Fibroblast of the aortic adventitia (primary cell): ENCODE data around the gene BMP6. TPM values are rescaled to one million over a fixed set of nuclear protein-coding genes. Genes with fewer than 3 reads are reported as not detected.

Source experiments
- DNase-seq: peaks from one replicate; pipeline ENCODE4 v3.0.0-alpha.2; 2010; ENCODE audit warnings: low read depth
- H3K4me3 ChIP-seq: 2 replicates; pipeline ENCODE4 v1.5.1; 2011; ENCODE audit warnings: low read depth, mild to moderate bottlenecking, control low read depth, low read length, moderate library complexity
- total RNA-seq: library from RNA; depleted of rRNA; stranded (reverse); fragments of >200 nt; gene quantifications from 2 replicates; pipeline ENCODE4 v1.2.3, GENCODE V29; 2012; ENCODE audit warnings: low replicate concordance
- TF ChIP-seq, protein P1 (sequence below): IDR thresholded peaks from 2 replicates; pipeline ENCODE4 v1.5.1; 2011; ENCODE audit warnings: mild to moderate bottlenecking, low read length, control low read depth, inconsistent platforms; ENCODE audit not compliant: insufficient read depth

BMP6 gene
- 1.3 and 10.5 TPM in 2 replicates for total RNA-seq

GRCh38 chr6:7725849-7726415 lies at the start of gene BMP6:
TSS of gene BMP6 (plus strand) at chr6:7726099. CDS start at chr6:7726956, 857 bp downstream.
- TF ChIP-seq, protein P1, sequence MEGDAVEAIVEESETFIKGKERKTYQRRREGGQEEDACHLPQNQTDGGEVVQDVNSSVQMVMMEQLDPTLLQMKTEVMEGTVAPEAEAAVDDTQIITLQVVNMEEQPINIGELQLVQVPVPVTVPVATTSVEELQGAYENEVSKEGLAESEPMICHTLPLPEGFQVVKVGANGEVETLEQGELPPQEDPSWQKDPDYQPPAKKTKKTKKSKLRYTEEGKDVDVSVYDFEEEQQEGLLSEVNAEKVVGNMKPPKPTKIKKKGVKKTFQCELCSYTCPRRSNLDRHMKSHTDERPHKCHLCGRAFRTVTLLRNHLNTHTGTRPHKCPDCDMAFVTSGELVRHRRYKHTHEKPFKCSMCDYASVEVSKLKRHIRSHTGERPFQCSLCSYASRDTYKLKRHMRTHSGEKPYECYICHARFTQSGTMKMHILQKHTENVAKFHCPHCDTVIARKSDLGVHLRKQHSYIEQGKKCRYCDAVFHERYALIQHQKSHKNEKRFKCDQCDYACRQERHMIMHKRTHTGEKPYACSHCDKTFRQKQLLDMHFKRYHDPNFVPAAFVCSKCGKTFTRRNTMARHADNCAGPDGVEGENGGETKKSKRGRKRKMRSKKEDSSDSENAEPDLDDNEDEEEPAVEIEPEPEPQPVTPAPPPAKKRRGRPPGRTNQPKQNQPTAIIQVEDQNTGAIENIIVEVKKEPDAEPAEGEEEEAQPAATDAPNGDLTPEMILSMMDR, result no peak
- H3K4me3 ChIP-seq, result peak within 1 kb of the TSS; percentile 78
- peak; percentile 87 for DNase-seq

GRCh38 chr6:7677229-7677628 lies 48.7 kb upstream of the BMP6 start:
- no peak overlapping the region for H3K4me3 ChIP-seq
- DNase-seq, result no peak
- TF ChIP-seq, protein P1, result no peak

GRCh38 chr6:7680393-7681075 lies 45.4 kb upstream of the BMP6 start:
- DNase-seq, result no peak
- TF ChIP-seq, protein P1, result no peak
- no peak overlapping the region for H3K4me3 ChIP-seq

- TF ChIP-seq, protein P1, result no peak
- DNase-seq, result no peak
- H3K4me3 ChIP-seq, result no peak overlapping the region
These were observed 44.5 kb upstream of the BMP6 start for GRCh38 chr6:7681449-7681848.

DNA sequence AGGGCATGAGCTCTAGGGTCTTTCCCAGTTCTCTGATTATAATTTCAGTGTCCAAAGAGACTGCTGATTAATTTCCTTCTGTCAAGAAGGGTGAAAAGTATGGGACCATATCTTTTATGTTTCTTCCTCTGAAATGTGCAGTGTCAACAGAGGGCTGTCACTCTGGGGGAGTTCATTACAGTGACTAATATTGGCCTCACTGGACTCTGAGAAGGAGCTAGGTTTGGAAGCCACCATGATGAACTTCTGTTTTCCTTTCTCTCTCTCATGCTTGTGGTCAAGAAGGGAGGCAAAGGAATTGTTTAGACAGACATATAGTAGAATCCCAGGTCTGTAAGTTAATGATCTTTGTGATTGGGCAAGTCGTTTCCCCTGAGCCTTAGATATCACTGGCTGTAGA lies 41.8 kb upstream of the BMP6 start:
- no peak for DNase-seq

DNA sequence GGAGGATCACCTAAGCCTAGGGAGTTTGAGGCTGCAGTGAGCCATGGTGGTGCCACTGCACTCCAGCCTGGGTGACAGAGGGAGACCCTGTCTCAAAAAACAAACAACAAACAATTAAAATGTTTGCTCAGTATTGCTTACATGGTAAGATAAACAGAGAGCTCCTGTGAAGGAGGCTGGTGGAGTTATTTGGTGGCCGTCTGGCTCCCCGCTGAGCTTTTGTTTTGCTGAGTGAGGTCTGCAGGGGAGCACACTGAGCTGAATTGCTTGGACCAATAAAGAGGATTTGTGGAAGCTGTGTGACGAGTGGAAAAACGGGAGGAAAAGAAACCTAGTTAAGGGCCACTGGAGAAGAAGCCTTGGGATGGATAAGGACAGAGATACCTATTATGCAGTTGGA lies 41.1 kb upstream of the BMP6 start:
- no peak overlapping the region for H3K4me3 ChIP-seq
- DNase-seq, result no peak
- TF ChIP-seq, protein P1, result no peak

More for the DNA sequence above, 41.8 kb upstream of the BMP6 start:
- TF ChIP-seq, protein P1, result no peak
- no peak overlapping the region for H3K4me3 ChIP-seq
